RWPE1 (cell line): Measurements from ENCODE around the gene ZNF74.

Experiments used
- CTCF ChIA-PET: fragments of 350-600 bp; sonication (Branson Sonifier 250); formaldehyde crosslinking; extraction: SDS; loops from one replicate; lab custom pipeline; 2021; lab: Yijun Ruan, JAX
- POLR2A ChIA-PET: fragments of 400-600 bp; formaldehyde crosslinking; extraction: SDS; loops from one replicate; lab custom pipeline; 2020; ENCODE audit warnings: antibody characterized with exemption; ENCODE audit not compliant: low non-redundant PET; lab: Yijun Ruan, JAX
- DNase-seq: peaks from one replicate; pipeline ENCODE4 v3.0.0; 2012; ENCODE audit warnings: low spot score
- H3K27ac ChIP-seq: fragments of 450-650 bp; 2 replicates; pipeline ENCODE4 v1.5.1; 2017
- CTCF ChIP-seq: fragments of 450-650 bp; conservative IDR thresholded peaks from 2 replicates; pipeline ENCODE4 v1.5.1; 2017; ENCODE audit warnings: low read depth, mild to moderate bottlenecking

Gene ZNF74

GRCh38 chr22:20439556-20439927, 45.6 kb downstream of the ZNF74 start:
- TF ChIP-seq CTCF = no peak
- ChIA-PET CTCF (no interaction called here), POLR2A (no interaction called here)
- H3K27ac ChIP-seq = peak overlapping the region; percentile 37
- no peak for DNase-seq

GRCh38 chr22:20439928-20440575, 46.1 kb downstream of the ZNF74 start:
- DNase-seq = no peak
- ChIA-PET CTCF (interaction anchor here (0.6 kb wide), 1 partner anchor 492 kb away, joined by 3 read pairs; no protein-coding TSS in a partner anchor), POLR2A (no interaction called here)
- H3K27ac ChIP-seq = peak overlapping the region; percentile 37
- no peak for TF ChIP-seq CTCF

- no peak for DNase-seq
- peak overlapping the region; percentile 37 for H3K27ac ChIP-seq
- ChIA-PET CTCF (interaction anchor here (0.6 to 1.0 kb wide), 2 partner anchors 16 to 493 kb away, joined by 3 read pairs; no protein-coding TSS in a partner anchor), POLR2A (no interaction called here)
- TF ChIP-seq CTCF = no peak
Measured at GRCh38 chr22:20440637-20441591, 47.0 kb downstream of the ZNF74 start.

GRCh38 chr22:20441631-20442484, 47.9 kb downstream of the ZNF74 start:
- ChIA-PET CTCF (no interaction called here), POLR2A (no interaction called here)
- no peak for DNase-seq

GRCh38 chr22:20442485-20443284, 48.7 kb downstream of the ZNF74 start:
- POLR2A ChIA-PET = no interaction called here
- H3K27ac ChIP-seq = peak overlapping the region; percentile 37; the same call in 1 of the 2 replicates
- no peak for TF ChIP-seq CTCF
- CTCF ChIA-PET = no interaction called here
- no peak for DNase-seq

More at GRCh38 chr22:20441631-20442484, 47.9 kb downstream of the ZNF74 start:
- no peak for TF ChIP-seq CTCF
- H3K27ac ChIP-seq = peak overlapping the region; percentile 37
